CD8-positive, alpha-beta memory T cell (primary cell): ENCODE data around the gene NCAM1. TPM values are rescaled to one million over a fixed set of nuclear protein-coding genes. Genes with fewer than 3 reads are reported as not detected.
A peak's percentile ranks its signal among the peaks of the same experiment; 100 is the strongest.

Source experiments
- CTCF ChIA-PET: fragments of 350-600 bp; sonication (Branson Sonifier 250); formaldehyde crosslinking; loops from one replicate; lab custom pipeline; 2021; ENCODE audit warnings: antibody characterized with exemption; lab: Charles Lee
- POLR2A ChIA-PET: fragments of 350-600 bp; sonication (Branson Sonifier 250); formaldehyde crosslinking; loops from one replicate; lab custom pipeline; 2021; ENCODE audit warnings: antibody characterized with exemption; lab: Charles Lee
- DNase-seq, 5 donors: peaks; one replicate each; pipeline versions ENCODE4 v3.0.0 to v3.0.0-alpha.2; 2020 to 2022; ENCODE audit warnings: mixed read lengths in 1 of 5
- H3K27ac ChIP-seq: one replicate; pipeline ENCODE4 v1.7.0; 2013; ENCODE audit warnings: low read depth, mild to moderate bottlenecking, low read length, moderate library complexity
- H3K27me3 ChIP-seq: 2 replicates; pipeline ENCODE4 v1.7.0; 2013; ENCODE audit warnings: low read length, mild to moderate bottlenecking; ENCODE audit not compliant: insufficient read depth, poor library complexity, severe bottlenecking
- H3K36me3 ChIP-seq: 2 replicates; pipeline ENCODE4 v1.7.0; 2013; ENCODE audit warnings: mild to moderate bottlenecking, low read length, moderate library complexity; ENCODE audit not compliant: insufficient read depth
- H3K4me1 ChIP-seq: 2 replicates; pipeline ENCODE4 v1.7.0; 2013; ENCODE audit warnings: mild to moderate bottlenecking, low read length, moderate library complexity; ENCODE audit not compliant: insufficient read depth
- H3K4me3 ChIP-seq: 2 replicates; pipeline ENCODE4 v1.7.0; 2013; ENCODE audit warnings: mild to moderate bottlenecking, low read length
- H3K9me3 ChIP-seq: 2 replicates; pipeline ENCODE4 v1.7.0; 2013; ENCODE audit warnings: mild to moderate bottlenecking, low read length
- H3K27ac Mint-ChIP-seq, 8 donors: one replicate each; pipeline ENCODE4 v1.8.0; 2020 to 2021; ENCODE audit warnings: mixed read lengths in 8 of 8, mild to moderate bottlenecking in 6 of 8, inconsistent platforms in 3 of 8, moderate library complexity in 3 of 8
- H3K27me3 Mint-ChIP-seq, 2 donors: one replicate each; pipeline ENCODE4 v1.8.0; 2020 to 2021; ENCODE audit warnings: mixed read lengths in 2 of 2, mild to moderate bottlenecking in 1 of 2, moderate library complexity in 1 of 2
- H3K36me3 Mint-ChIP-seq, 3 donors: one replicate each; pipeline ENCODE4 v1.8.0; 2020 to 2021; ENCODE audit warnings: mixed read lengths in 3 of 3, inconsistent platforms in 1 of 3, mild to moderate bottlenecking in 1 of 3
- H3K4me1 Mint-ChIP-seq, 3 donors: one replicate each; pipeline ENCODE4 v1.8.0; 2020 to 2021; ENCODE audit warnings: mixed read lengths in 3 of 3, inconsistent platforms in 1 of 3, mild to moderate bottlenecking in 1 of 3
- H3K4me3 Mint-ChIP-seq, 7 donors: one replicate each; pipeline ENCODE4 v1.8.0; 2020 to 2021; ENCODE audit warnings: mixed read lengths in 7 of 7, mild to moderate bottlenecking in 6 of 7, moderate library complexity in 4 of 7, inconsistent platforms in 2 of 7
- H3K9me3 Mint-ChIP-seq, 5 donors: one replicate each; pipeline ENCODE4 v1.8.0; 2020 to 2022; ENCODE audit warnings: mixed read lengths in 5 of 5, mild to moderate bottlenecking in 3 of 5, moderate library complexity in 2 of 5, inconsistent platforms in 1 of 5
- polyA plus RNA-seq: library from polyadenylated mRNA; unstranded; fragments of 300-500 nt; fragmentation: Illumina TruSeq; gene quantifications from one replicate; pipeline ENCODE4 v1.2.3, GENCODE V29; 2021
- total RNA-seq, 2 experiments: library from RNA; stranded (reverse); gene quantifications; one replicate each; pipeline ENCODE4 v1.2.3, GENCODE V29; 2021

Gene NCAM1
- total and polyA plus RNA-seq, 3 experiments from 2014 or later = 0.16 to 1.7 TPM; not detected in 1

DNA sequence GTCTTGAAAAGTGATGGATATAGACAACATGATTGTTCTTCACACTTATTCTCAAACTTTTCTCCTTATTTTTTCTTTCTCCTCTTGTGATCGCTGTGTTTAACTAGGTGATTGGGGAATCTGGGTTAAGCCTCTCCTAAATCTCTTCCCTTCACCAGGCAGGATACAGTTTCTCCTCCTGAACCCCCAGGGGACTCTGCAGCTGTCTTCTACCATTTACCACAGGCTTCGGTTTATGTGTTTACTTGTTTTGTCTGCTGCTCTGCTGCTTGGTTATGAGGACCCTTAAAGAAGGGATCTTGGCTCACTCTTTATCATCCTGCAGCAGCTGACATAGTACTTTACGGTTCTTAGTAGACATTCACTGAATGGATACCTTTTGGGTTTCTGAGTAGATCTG lies 124.2 kb downstream of the NCAM1 start:
- Histone ChIP-seq H3K4me1 (no peaks in the 10 kb centered on the region), H3K36me3 (no peaks in the 10 kb centered on the region), H3K27me3 (no peaks in the 10 kb centered on the region), H3K27ac (no peak overlapping the region), H3K4me3 (no peak overlapping the region), H3K9me3 (no peaks in the 10 kb centered on the region)
- Mint-ChIP-seq H3K4me3 (no peak overlapping the region), H3K27ac (peak overlapping the region in 1 of 8 donors; percentile 2), H3K36me3 (no peaks in the 10 kb centered on the region), H3K27me3 (no peaks in the 10 kb centered on the region), H3K4me1 (no peaks in the 10 kb centered on the region), H3K9me3 (no peaks in the 10 kb centered on the region)
- no peak for DNase-seq
- POLR2A ChIA-PET = no interaction called here
- CTCF ChIA-PET = no interaction called here

DNA sequence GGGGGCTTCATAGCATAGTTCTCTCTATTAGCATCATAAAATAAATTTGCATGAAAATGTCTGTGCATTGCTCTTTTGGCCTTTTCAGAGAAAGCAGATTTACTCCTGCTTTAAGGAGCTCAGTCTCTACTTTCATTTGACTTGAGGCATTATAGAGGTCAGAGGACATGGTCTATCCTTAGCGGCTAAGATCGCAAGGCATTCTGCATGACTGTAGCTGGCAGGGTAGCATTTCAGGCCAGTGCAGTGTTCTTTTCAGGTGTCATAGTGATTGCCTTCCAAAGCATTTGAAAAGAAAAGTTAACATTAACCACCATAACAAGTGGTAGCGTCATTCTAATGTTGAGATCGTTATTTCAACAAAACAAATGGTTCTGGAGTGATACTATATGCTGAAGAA lies 126.5 kb downstream of the NCAM1 start:
- peak overlapping the region in 1 of 8 donors; percentile 15 for H3K27ac Mint-ChIP-seq
- Histone ChIP-seq H3K4me1 (no peaks in the 10 kb centered on the region), H3K27me3 (no peaks in the 10 kb centered on the region), H3K9me3 (no peaks in the 10 kb centered on the region), H3K27ac (no peak overlapping the region), H3K36me3 (no peaks in the 10 kb centered on the region), H3K4me3 (no peak overlapping the region)
- CTCF ChIA-PET = no interaction called here
- H3K9me3 Mint-ChIP-seq = no peaks in the 10 kb centered on the region
- POLR2A ChIA-PET = no interaction called here
- no peak overlapping the region for H3K4me3 Mint-ChIP-seq
- no peaks in the 10 kb centered on the region for H3K36me3 Mint-ChIP-seq
- no peaks in the 10 kb centered on the region for H3K27me3 Mint-ChIP-seq
- no peaks in the 10 kb centered on the region for H3K4me1 Mint-ChIP-seq
- no peak for DNase-seq

DNA sequence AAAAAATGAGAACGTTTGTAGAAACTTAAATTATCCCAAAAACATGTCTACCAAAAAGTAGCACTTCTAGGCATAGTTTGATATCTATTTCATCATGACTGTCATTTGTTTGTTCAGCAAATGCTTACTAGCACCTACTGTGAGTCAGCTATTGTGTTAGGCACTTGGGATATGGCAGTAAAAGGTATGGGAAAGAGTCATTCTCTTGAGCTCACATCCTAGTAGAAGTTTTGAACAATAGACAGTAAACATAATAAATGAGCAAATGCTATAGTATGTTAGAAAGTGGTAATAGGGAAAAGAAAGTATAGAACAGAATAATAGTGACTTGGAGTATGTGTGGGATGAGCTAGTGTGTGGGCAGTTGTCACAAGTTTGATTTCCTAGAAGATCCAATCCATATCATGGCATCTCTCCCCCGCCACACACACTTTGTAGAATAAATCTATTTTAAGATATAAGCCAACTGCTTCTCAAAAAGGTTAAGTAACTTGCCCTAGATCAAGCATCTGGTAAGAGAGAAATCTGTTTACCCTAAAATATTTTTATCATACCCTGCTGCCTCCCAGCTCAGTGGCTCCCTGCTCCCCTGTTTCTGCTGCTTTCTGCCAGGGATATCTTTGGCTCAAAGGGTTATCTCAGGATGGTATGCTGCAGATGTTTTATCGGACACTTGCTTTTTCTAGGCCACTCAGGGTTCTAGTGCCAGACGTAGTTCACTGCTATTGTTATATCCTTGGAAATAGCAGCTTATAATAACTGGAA lies 129.7 kb downstream of the NCAM1 start:
- no peak for DNase-seq
- Histone ChIP-seq H3K9me3 (no peaks in the 10 kb centered on the region), H3K27me3 (no peaks in the 10 kb centered on the region), H3K36me3 (no peaks in the 10 kb centered on the region), H3K27ac (no peak overlapping the region), H3K4me1 (no peaks in the 10 kb centered on the region), H3K4me3 (no peak overlapping the region)
- no peak overlapping the region for H3K4me3 Mint-ChIP-seq
- no peaks in the 10 kb centered on the region for H3K4me1 Mint-ChIP-seq
- H3K27me3 Mint-ChIP-seq = no peaks in the 10 kb centered on the region
- POLR2A ChIA-PET = no interaction called here
- CTCF ChIA-PET = no interaction called here
- H3K36me3 Mint-ChIP-seq = no peaks in the 10 kb centered on the region
- H3K27ac Mint-ChIP-seq = no peak overlapping the region
- H3K9me3 Mint-ChIP-seq = no peaks in the 10 kb centered on the region

DNA sequence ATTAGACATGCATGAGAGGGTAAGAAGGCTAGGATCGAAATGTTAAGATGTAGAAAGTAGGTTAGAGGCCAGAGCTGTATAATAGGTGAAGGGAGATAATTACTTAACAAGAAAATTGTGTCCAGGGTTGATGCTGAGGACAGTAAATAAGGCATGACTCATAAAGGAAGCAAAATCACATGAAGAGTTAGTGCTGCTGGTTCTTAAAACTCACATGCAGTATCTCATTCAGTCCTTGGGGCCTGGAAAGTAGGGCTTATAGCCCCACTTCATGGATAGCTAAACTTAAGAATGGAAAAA lies 130.2 kb downstream of the NCAM1 start:
- Mint-ChIP-seq H3K9me3 (no peaks in the 10 kb centered on the region), H3K27ac (no peak overlapping the region), H3K27me3 (no peaks in the 10 kb centered on the region), H3K4me3 (no peak overlapping the region), H3K36me3 (no peaks in the 10 kb centered on the region), H3K4me1 (no peaks in the 10 kb centered on the region)
- CTCF ChIA-PET = no interaction called here
- Histone ChIP-seq H3K36me3 (no peaks in the 10 kb centered on the region), H3K27ac (no peak overlapping the region), H3K4me3 (no peak overlapping the region), H3K4me1 (no peaks in the 10 kb centered on the region), H3K9me3 (no peaks in the 10 kb centered on the region), H3K27me3 (no peaks in the 10 kb centered on the region)
- POLR2A ChIA-PET = no interaction called here
- no peak for DNase-seq

DNA sequence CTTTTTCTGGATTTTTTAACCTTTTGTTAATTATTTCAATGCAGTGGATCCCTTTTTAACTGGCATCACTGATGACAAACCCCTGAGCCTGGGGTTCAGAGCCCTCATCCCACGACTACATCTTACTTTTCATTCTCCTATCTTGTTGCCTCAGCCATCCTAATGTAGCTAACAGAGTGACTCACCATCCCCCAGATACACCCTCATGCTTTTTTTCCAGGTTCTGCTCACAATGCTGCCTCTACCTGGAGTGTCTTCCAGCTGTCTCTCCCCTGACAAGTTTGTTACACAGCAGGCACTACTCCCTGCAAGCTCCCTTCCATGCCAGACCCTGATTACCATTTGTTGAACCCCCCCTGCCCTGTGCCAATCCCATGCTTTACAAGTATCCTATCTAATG lies 135.4 kb downstream of the NCAM1 start:
- Mint-ChIP-seq H3K27ac (peak overlapping the region in 1 of 8 donors; percentile 2), H3K4me3 (no peak overlapping the region), H3K4me1 (no peaks in the 10 kb centered on the region), H3K9me3 (peaks cover 0 to 2% (median 0%) of the 10 kb centered on the region in 5 donors), H3K36me3 (no peaks in the 10 kb centered on the region), H3K27me3 (peaks cover 2 to 4% of the 10 kb centered on the region in 2 donors)
- no peaks in the 10 kb centered on the region for H3K4me1 ChIP-seq
- no peaks in the 10 kb centered on the region for H3K36me3 ChIP-seq
- no peak overlapping the region for H3K27ac ChIP-seq
- no peaks in the 10 kb centered on the region for H3K9me3 ChIP-seq
- no peak overlapping the region for H3K4me3 ChIP-seq
- no peaks in the 10 kb centered on the region for H3K27me3 ChIP-seq
- POLR2A ChIA-PET = no interaction called here
- CTCF ChIA-PET = no interaction called here
- DNase-seq = no peak

DNA sequence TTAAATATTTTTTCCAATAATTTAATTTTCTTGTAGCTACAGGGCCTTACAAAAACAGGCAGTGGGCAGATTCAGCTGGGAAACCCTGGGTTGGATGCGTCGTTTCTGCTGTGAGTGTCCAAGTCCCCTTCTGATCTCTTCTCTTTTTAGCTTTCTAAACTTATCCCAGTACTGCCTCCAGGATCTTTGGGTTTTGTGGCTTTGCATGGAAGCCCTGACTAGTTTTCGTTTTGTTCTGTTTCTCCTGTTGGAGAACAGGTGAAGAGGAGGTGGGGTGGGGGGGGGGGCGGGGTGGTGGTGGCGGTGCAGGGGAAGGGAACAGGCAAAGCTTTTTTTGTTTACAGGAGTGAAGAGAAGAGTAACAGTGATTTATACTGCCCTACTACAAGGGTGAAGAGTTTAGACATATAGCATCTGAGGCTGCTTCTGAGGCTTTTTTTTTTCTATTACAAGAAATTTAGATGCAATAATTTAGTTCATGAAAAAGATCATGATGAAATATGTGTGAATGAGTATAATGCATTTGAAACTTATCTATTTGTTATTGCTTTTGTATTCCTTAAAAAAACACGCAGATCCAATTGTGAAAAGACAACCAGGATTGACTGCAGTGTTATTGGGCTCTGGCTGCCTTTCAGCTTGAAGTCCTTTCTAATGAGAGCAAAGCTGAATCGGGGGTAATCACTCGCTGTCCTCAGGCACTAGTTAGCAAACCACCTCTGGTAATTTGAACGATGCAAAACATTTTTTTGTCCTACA lies 142.9 kb downstream of the NCAM1 start:
- Mint-ChIP-seq H3K4me3 (no peak overlapping the region), H3K36me3 (no peaks in the 10 kb centered on the region)
- CTCF ChIA-PET = no interaction called here

DNA sequence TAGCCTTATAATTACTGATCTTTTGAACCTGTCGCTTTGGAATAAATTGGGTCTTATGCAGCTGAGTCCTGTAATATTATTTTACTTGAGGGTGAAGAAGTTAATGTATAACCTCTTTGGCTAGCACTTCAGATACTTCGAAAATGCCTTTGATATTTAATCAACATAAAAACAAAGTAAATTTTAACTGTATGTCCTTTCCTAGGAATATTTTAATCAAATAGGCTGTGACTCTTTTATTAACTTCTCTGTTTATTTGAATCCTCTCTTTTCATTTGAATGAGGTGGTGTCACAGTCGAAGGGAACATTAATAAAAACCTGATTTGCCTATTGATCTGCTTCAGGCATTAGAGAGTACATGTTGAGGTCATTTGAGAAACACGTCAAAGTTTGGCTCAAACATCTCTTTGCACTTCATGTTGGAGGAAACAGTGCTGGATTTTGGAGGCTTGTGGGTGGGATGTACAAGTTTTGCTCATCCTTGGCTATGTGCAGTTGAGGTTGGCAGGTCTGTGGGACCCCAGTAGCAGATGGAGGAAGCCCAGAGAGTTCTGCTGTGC lies 143.6 kb downstream of the NCAM1 start:
- no peak overlapping the region for H3K27ac Mint-ChIP-seq
- Histone ChIP-seq H3K27me3 (no peaks in the 10 kb centered on the region), H3K4me1 (no peaks in the 10 kb centered on the region), H3K9me3 (no peaks in the 10 kb centered on the region), H3K4me3 (no peak overlapping the region), H3K27ac (no peak overlapping the region), H3K36me3 (no peaks in the 10 kb centered on the region)
- H3K4me1 Mint-ChIP-seq = no peaks in the 10 kb centered on the region
- no peaks in the 10 kb centered on the region for H3K36me3 Mint-ChIP-seq
- H3K27me3 Mint-ChIP-seq = peaks cover 2 to 11% of the 10 kb centered on the region in 2 donors
- H3K9me3 Mint-ChIP-seq = peaks cover 0 to 2% (median 0%) of the 10 kb centered on the region in 5 donors
- no peak for DNase-seq
- H3K4me3 Mint-ChIP-seq = no peak overlapping the region
- POLR2A ChIA-PET = no interaction called here
- CTCF ChIA-PET = no interaction called here

More for the DNA sequence above, 142.9 kb downstream of the NCAM1 start:
- Mint-ChIP-seq H3K27ac (no peak overlapping the region), H3K9me3 (peaks cover 0 to 2% (median 0%) of the 10 kb centered on the region in 5 donors), H3K4me1 (no peaks in the 10 kb centered on the region), H3K27me3 (peaks cover 2 to 11% of the 10 kb centered on the region in 2 donors)
- H3K27me3 ChIP-seq = no peaks in the 10 kb centered on the region
- POLR2A ChIA-PET = no interaction called here
- no peaks in the 10 kb centered on the region for H3K4me1 ChIP-seq
- H3K27ac ChIP-seq = no peak overlapping the region
- no peaks in the 10 kb centered on the region for H3K36me3 ChIP-seq
- no peak overlapping the region for H3K4me3 ChIP-seq
- H3K9me3 ChIP-seq = no peaks in the 10 kb centered on the region
- no peak for DNase-seq

DNA sequence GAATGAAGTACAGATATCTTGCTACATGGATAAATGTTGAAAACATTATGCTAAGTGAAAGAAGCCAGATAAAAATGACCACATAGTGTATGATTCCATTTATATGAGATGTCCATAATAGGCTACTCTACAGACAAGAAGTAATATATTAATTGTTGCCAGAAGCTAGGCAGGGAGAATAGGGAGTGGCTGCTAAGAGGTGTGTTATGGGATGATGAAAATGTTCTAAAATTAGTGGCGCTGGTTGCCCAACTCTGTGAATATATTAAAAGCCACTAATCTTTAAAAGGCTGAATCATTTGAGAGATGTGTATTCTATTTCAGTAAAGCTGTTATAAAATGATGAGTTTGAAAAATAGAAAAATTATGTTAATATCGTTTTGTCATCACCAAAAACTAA lies 144.4 kb downstream of the NCAM1 start:
- Mint-ChIP-seq H3K27ac (no peak overlapping the region), H3K4me1 (no peaks in the 10 kb centered on the region), H3K9me3 (peaks cover 0 to 2% (median 0%) of the 10 kb centered on the region in 5 donors), H3K27me3 (peaks cover under 1 to 11% of the 10 kb centered on the region in 2 donors), H3K36me3 (no peaks in the 10 kb centered on the region), H3K4me3 (no peak overlapping the region)
- ChIA-PET CTCF (no interaction called here), POLR2A (no interaction called here)
- Histone ChIP-seq H3K9me3 (no peaks in the 10 kb centered on the region), H3K27ac (no peak overlapping the region), H3K27me3 (no peaks in the 10 kb centered on the region), H3K4me3 (no peak overlapping the region), H3K4me1 (no peaks in the 10 kb centered on the region), H3K36me3 (no peaks in the 10 kb centered on the region)
- no peak for DNase-seq
